Vagina (tissue), 2 donors: ENCODE data around the gene FFAR1. TPM values are rescaled to one million over a fixed set of nuclear protein-coding genes. Genes with fewer than 3 reads are reported as not detected.

Experiments
- DNase-seq, 2 donors: peaks; one replicate each; pipeline ENCODE4 v3.0.0-alpha.2; 2017; ENCODE audit errors: extremely low spot score in 2 of 2
- H3K27ac ChIP-seq: fragments of 200-600 bp; sonication (generic); one replicate; pipeline ENCODE4 v1.5.1; 2019
- H3K27me3 ChIP-seq: fragments of 200-600 bp; sonication (generic); one replicate; pipeline ENCODE4 v1.5.1; 2019
- H3K36me3 ChIP-seq, 2 donors: fragments of 200-600 bp; sonication (generic); one replicate each; pipeline ENCODE4 v1.5.1; 2017 to 2019
- H3K4me1 ChIP-seq: fragments of 200-600 bp; sonication (generic); one replicate; pipeline ENCODE4 v1.5.1; 2019
- H3K4me3 ChIP-seq, 2 donors: fragments of 200-600 bp; sonication (generic); 1 replicate in 1 of 2; 2 replicates in 1 of 2; pipeline ENCODE4 v1.5.1; 2016 to 2019
- H3K9me3 ChIP-seq: fragments of 200-600 bp; sonication (generic); one replicate; pipeline ENCODE4 v1.5.1; 2019
- CTCF ChIP-seq, 3 experiments: fragments of 450-650 bp in 2 of 3; fragments of 200-600 bp in 1 of 3; sonication (generic) in 1 of 3; IDR thresholded peaks; one replicate each; pipeline ENCODE4 v1.5.1; 2017 to 2019; ENCODE audit warnings: antibody characterized with exemption in 3 of 3, mild to moderate bottlenecking in 2 of 3, moderate library complexity in 2 of 3
- POLR2A ChIP-seq, 2 donors: fragments of 450-650 bp; IDR thresholded peaks; one replicate each; pipeline ENCODE4 v1.6.1; 2017; ENCODE audit warnings: antibody characterized with exemption in 2 of 2, mild to moderate bottlenecking in 2 of 2, moderate library complexity in 2 of 2
- POLR2AphosphoS5 ChIP-seq, 2 donors: sonication (generic); formaldehyde crosslinking; IDR thresholded peaks; one replicate each; pipeline ENCODE4 v1.9.0; 2017; ENCODE audit warnings: antibody characterized with exemption in 2 of 2, mild to moderate bottlenecking in 2 of 2, low read depth in 1 of 2; ENCODE audit not compliant: insufficient read depth in 1 of 2
- intact Hi-C: fragments of 100-400 bp; cut with DNase I; formaldehyde crosslinking; loops from one replicate; pipeline ENCODE4 v1.15.1; 2023
- total RNA-seq: library from RNA; depleted of rRNA; stranded (reverse); fragments of >200 nt; gene quantifications from one replicate; pipeline ENCODE4 v1.2.3, GENCODE V29; 2016

Gene FFAR1
- total RNA-seq, 1 donor from 2014 or later, result not detected

DNA sequence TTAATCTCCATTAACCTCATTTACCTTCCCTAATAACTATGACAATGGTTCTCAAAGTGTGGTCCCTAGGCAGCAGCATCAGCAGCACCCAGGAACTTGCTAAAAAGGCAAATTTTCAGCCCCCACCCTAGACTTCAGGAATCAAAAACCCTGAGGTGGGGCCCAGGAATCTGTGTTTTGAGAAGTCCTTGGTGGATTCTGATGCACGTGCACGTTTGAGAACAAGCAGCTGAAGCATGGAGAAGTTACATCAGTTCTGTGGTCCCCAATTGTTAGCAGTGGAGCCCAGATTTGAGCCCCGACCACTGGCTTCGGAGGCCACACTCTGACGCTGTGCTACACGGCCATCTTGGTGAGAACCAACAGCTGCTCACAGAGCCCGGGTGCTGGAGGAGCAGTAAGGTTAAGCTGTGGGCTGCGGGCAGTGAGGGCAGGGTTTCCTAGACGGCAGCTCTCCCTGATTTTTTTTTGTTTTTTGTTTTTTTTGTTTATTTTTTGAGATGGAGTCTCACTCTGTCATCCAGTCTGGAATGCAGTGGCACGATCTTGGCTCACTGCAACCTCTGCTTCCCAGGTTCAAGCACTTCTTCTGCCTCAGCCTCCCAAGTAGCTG is 32.7 kb upstream of the FFAR1 start:
- TF ChIP-seq POLR2AphosphoS5 (IDR thresholded peaks at IDR 0.05; ENCODE audit: insufficient read depth in 1 of 2, low read depth in 1 of 2) (no peak), CTCF (IDR thresholded peaks at IDR 0.05) (no peak), POLR2A (IDR thresholded peaks at IDR 0.05) (no peak)
- Histone ChIP-seq H3K9me3 (no peaks in the 10 kb centered on the region), H3K36me3 (no peaks in the 10 kb centered on the region), H3K4me1 (peaks cover 19% of the 10 kb centered on the region), H3K4me3 (no peak overlapping the region), H3K27ac (no peak overlapping the region), H3K27me3 (no peaks in the 10 kb centered on the region)
- no peak for DNase-seq
- intact Hi-C loops, result loop anchor here (10.0 kb wide), 1 partner anchor 500 kb away; no protein-coding TSS in a partner anchor

DNA sequence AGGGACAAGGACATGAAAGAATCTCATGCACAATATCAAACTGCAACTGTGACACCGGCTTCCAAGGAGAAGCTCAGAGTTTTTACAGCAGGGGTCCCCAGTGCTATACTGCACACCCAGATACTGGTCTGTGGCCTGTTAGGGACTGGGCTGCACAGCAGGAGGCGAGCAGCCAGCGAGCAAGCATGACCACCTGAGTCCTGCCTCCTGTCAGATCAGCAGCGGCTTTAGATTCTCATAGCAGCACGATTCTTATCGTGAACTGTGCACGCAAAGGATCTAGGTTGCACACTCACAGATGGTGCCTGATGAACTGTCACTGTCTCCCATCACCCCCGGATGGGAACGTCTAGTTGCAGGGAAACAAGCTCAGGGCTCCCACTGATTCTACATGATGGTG is 31.8 kb upstream of the FFAR1 start:
- Histone ChIP-seq H3K27ac (no peak overlapping the region), H3K4me3 (no peak overlapping the region), H3K9me3 (no peaks in the 10 kb centered on the region), H3K4me1 (peaks cover 19% of the 10 kb centered on the region), H3K27me3 (no peaks in the 10 kb centered on the region), H3K36me3 (no peaks in the 10 kb centered on the region)
- no peak for DNase-seq
- no peak for TF ChIP-seq CTCF (IDR thresholded peaks at IDR 0.05)
- TF ChIP-seq POLR2AphosphoS5 (IDR thresholded peaks at IDR 0.05; ENCODE audit: insufficient read depth in 1 of 2, low read depth in 1 of 2), result no peak
- no peak for TF ChIP-seq POLR2A (IDR thresholded peaks at IDR 0.05)
- intact Hi-C loops, result loop anchor here (10.0 kb wide), 1 partner anchor 501 kb away; no protein-coding TSS in a partner anchor

DNA sequence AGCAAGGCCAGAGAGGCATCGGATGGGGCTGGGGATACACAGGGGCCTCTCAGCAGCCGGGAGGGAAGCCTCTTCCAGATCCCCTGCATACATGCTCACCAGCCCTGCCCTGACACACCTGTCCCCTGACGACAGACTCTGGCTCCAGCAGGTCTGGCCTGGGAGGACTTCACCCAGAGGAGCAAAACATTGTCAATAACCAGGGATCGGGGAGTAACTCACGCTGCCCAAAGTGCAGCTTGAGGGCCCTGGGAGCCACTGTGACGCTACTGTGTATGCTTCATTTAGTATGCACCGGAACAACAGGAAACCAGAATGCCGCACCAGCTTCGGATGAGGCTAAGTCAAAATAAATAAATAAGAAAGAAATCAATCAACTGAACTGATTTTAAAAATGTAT is 31.1 kb upstream of the FFAR1 start:
- H3K4me1 ChIP-seq, result peaks cover 19% of the 10 kb centered on the region
- no peak for TF ChIP-seq POLR2A (IDR thresholded peaks at IDR 0.05)
- TF ChIP-seq CTCF (IDR thresholded peaks at IDR 0.05), result no peak
- TF ChIP-seq POLR2AphosphoS5 (IDR thresholded peaks at IDR 0.05; ENCODE audit: insufficient read depth in 1 of 2, low read depth in 1 of 2), result no peak
- intact Hi-C loops, result loop anchor here (10.0 kb wide), 1 partner anchor 502 kb away; no protein-coding TSS in a partner anchor
- H3K27me3 ChIP-seq, result no peaks in the 10 kb centered on the region
- no peaks in the 10 kb centered on the region for H3K9me3 ChIP-seq
- no peak overlapping the region for H3K27ac ChIP-seq
- H3K36me3 ChIP-seq, result no peaks in the 10 kb centered on the region
- no peak for DNase-seq
- H3K4me3 ChIP-seq, result no peak overlapping the region

DNA sequence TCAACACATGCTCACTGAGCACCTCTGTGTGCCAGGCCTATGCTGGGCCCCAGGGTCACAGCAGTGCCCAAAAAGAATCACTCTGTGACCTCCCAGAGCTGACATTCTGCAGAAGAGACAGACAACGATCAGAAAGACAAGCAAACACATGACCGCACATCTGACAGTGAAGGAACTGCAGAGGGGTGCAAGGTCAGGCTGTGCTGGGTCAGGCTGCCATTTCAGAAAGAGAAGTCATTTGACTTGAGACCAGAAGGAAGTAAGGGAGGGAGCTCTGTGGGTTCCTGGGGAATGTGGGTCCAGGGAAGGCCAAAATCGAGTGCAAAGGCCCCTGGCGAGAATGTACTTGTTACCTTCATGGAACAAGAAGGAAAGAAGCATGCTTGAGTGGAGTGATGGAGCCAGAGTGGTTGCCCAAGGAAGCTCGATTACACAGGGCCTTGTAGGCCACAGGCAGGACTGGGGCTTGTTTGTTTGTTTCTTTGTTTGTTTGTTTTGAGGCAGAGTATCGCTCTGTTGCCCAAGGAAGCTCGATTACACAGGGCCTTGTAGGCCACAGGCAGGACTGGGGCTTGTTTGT is 30.1 kb upstream of the FFAR1 start:
- H3K4me3 ChIP-seq, result no peak overlapping the region
- H3K27ac ChIP-seq, result no peak overlapping the region
- intact Hi-C loops, result loop anchor here (10.0 kb wide), 1 partner anchor 503 kb away; no protein-coding TSS in a partner anchor
- H3K27me3 ChIP-seq, result no peaks in the 10 kb centered on the region
- no peaks in the 10 kb centered on the region for H3K9me3 ChIP-seq
- no peak for DNase-seq
- H3K4me1 ChIP-seq, result peaks cover 19% of the 10 kb centered on the region
- no peaks in the 10 kb centered on the region for H3K36me3 ChIP-seq
- no peak for TF ChIP-seq POLR2A (IDR thresholded peaks at IDR 0.05)
- TF ChIP-seq CTCF (IDR thresholded peaks at IDR 0.05), result no peak
- TF ChIP-seq POLR2AphosphoS5 (IDR thresholded peaks at IDR 0.05; ENCODE audit: insufficient read depth in 1 of 2, low read depth in 1 of 2), result no peak
